Calu3 (cell line): ENCODE data around the gene ACTN2. TPM values are rescaled to one million over a fixed set of nuclear protein-coding genes. Genes with fewer than 3 reads are reported as not detected.

ENCODE experiments used
- BruUV-seq: library from RNA; stranded (reverse); fragments of 400-500 nt; replicated peaks from 2 replicates; lab custom pipeline; 2021; lab: Mats Ljungman, UMichigan
- CTCF ChIA-PET: fragments of 300-600 bp; sonication (Branson Sonifier 250); formaldehyde crosslinking; loops from one replicate; lab custom pipeline; 2022; ENCODE audit warnings: antibody characterized with exemption; lab: Charles Lee
- DNase-seq: peaks from one replicate; pipeline ENCODE4 v3.0.0; 2022
- H3K27ac Mint-ChIP-seq: one replicate; pipeline ENCODE4 v1.8.0; 2022; ENCODE audit warnings: mixed read lengths; ENCODE audit not compliant: unreplicated experiment
- H3K27me3 Mint-ChIP-seq: one replicate; pipeline ENCODE4 v1.8.0; 2022; ENCODE audit warnings: mixed read lengths; ENCODE audit not compliant: unreplicated experiment
- H3K36me3 Mint-ChIP-seq: one replicate; pipeline ENCODE4 v1.8.0; 2022; ENCODE audit warnings: mild to moderate bottlenecking, moderate library complexity, mixed read lengths; ENCODE audit not compliant: insufficient read depth, unreplicated experiment
- H3K4me1 Mint-ChIP-seq: one replicate; pipeline ENCODE4 v1.8.0; 2022; ENCODE audit warnings: mild to moderate bottlenecking, low read depth, mixed read lengths; ENCODE audit not compliant: unreplicated experiment
- H3K4me3 Mint-ChIP-seq: one replicate; pipeline ENCODE4 v1.8.0; 2022; ENCODE audit warnings: mild to moderate bottlenecking, low read depth, moderate library complexity, mixed read lengths; ENCODE audit not compliant: unreplicated experiment
- H3K9me3 Mint-ChIP-seq: one replicate; pipeline ENCODE4 v1.8.0; 2022; ENCODE audit warnings: low read depth, mixed read lengths; ENCODE audit not compliant: unreplicated experiment
- CTCF ChIP-seq: fragments of 200-600 bp; IDR thresholded peaks from one replicate; pipeline ENCODE4 v1.8.0; 2022; ENCODE audit warnings: antibody characterized with exemption; ENCODE audit not compliant: unreplicated experiment
- intact Hi-C: fragments of 100-400 bp; cut with micrococcal nuclease; formaldehyde crosslinking; loops from one replicate; pipeline ENCODE4 v1.10.0; 2022; ENCODE audit not compliant: unreplicated experiment
- total RNA-seq: library from RNA; stranded (reverse); gene quantifications from 2 replicates; pipeline ENCODE4 v1.2.3, GENCODE V29; 2022

Gene ACTN2
- total RNA-seq, 1 experiment from 2014 or later: not detected

- DNase-seq: no peak
- no peaks in the 10 kb centered on the region for H3K27me3 Mint-ChIP-seq
- no peak overlapping the region for H3K4me3 Mint-ChIP-seq
- CTCF ChIA-PET: no interaction called here
- no peaks in the 10 kb centered on the region for H3K36me3 Mint-ChIP-seq
- intact Hi-C loops: no loop called here
- no peaks in the 10 kb centered on the region for H3K9me3 Mint-ChIP-seq
- BruUV-seq: no TSS peak
- TF ChIP-seq CTCF: no peak
- H3K4me1 Mint-ChIP-seq: no peaks in the 10 kb centered on the region
- no peak overlapping the region for H3K27ac Mint-ChIP-seq
Observed at GRCh38 chr1:236768601-236769000, 82.3 kb downstream of the ACTN2 start.

- no peak for TF ChIP-seq CTCF
- Mint-ChIP-seq H3K4me1 (no peaks in the 10 kb centered on the region), H3K36me3 (no peaks in the 10 kb centered on the region), H3K27ac (no peak overlapping the region), H3K4me3 (no peak overlapping the region), H3K27me3 (no peaks in the 10 kb centered on the region), H3K9me3 (peaks cover 2% of the 10 kb centered on the region)
- intact Hi-C loops: no loop called here
- BruUV-seq: no TSS peak
- DNase-seq: no peak
- CTCF ChIA-PET: no interaction called here
Observed at GRCh38 chr1:236773919-236774318, 87.6 kb downstream of the ACTN2 start.

GRCh38 chr1:236774926-236775325 lies 88.6 kb downstream of the ACTN2 start:
- Mint-ChIP-seq H3K36me3 (no peaks in the 10 kb centered on the region), H3K27me3 (no peaks in the 10 kb centered on the region), H3K9me3 (peaks cover 7% of the 10 kb centered on the region), H3K4me1 (no peaks in the 10 kb centered on the region), H3K4me3 (no peak overlapping the region), H3K27ac (no peak overlapping the region)
- BruUV-seq: no TSS peak
- no peak for TF ChIP-seq CTCF
- CTCF ChIA-PET: no interaction called here
- intact Hi-C loops: loop anchor here (1.0 kb wide), 1 partner anchor 166 kb away; no protein-coding TSS in a partner anchor
- no peak for DNase-seq

GRCh38 chr1:236779312-236779711 lies 93.0 kb downstream of the ACTN2 start:
- intact Hi-C loops: no loop called here
- no TSS peak for BruUV-seq
- CTCF ChIA-PET: no interaction called here

More at GRCh38 chr1:236779312-236779711, 93.0 kb downstream of the ACTN2 start:
- no peaks in the 10 kb centered on the region for H3K27me3 Mint-ChIP-seq
- H3K9me3 Mint-ChIP-seq: peaks cover 11% of the 10 kb centered on the region
- no peak overlapping the region for H3K27ac Mint-ChIP-seq
- no peaks in the 10 kb centered on the region for H3K36me3 Mint-ChIP-seq
- no peaks in the 10 kb centered on the region for H3K4me1 Mint-ChIP-seq
- no peak for DNase-seq
- H3K4me3 Mint-ChIP-seq: no peak overlapping the region
- no peak for TF ChIP-seq CTCF
